HepG2 (cell line): Measurements from ENCODE around the gene SMARCB1. TPM values are rescaled to one million over a fixed set of nuclear protein-coding genes. Genes with fewer than 3 reads are reported as not detected.

ENCODE experiments used
- EED ChIP-seq: sonication (generic); formaldehyde crosslinking; IDR thresholded peaks from 2 replicates; pipeline ENCODE4 v1.5.0; 2020; ENCODE audit warnings: mild to moderate bottlenecking, missing genetic modification reagents
- HNF4G ChIP-seq, 2 experiments: sonication (generic) in 1 of 2; formaldehyde crosslinking in 1 of 2; IDR thresholded peaks; 2 replicates each; pipeline versions ENCODE4 v1.4.0 to v1.6.1; 2011 to 2020; ENCODE audit warnings: borderline replicate concordance in 2 of 2, low read depth in 2 of 2, mild to moderate bottlenecking in 2 of 2, low read length in 1 of 2, missing genetic modification reagents in 1 of 2, moderate library complexity in 1 of 2
- ISX ChIP-seq: sonication (generic); formaldehyde crosslinking; conservative IDR thresholded peaks from 2 replicates; pipeline ENCODE4 v1.5.0; 2020; ENCODE audit warnings: missing genetic modification reagents
- NAIF1 ChIP-seq: sonication (generic); formaldehyde crosslinking; IDR thresholded peaks from 2 replicates; pipeline ENCODE4 v1.5.0; 2020; ENCODE audit warnings: mild to moderate bottlenecking, missing genetic modification reagents, borderline replicate concordance
- NFYB ChIP-seq: sonication (generic); formaldehyde crosslinking; IDR thresholded peaks from 2 replicates; pipeline ENCODE4 v1.4.0; 2020; ENCODE audit warnings: missing genetic modification reagents
- PAWR ChIP-seq: sonication (generic); formaldehyde crosslinking; IDR thresholded peaks from 2 replicates; pipeline ENCODE4 v1.4.0; 2020; ENCODE audit warnings: missing genetic modification reagents, mild to moderate bottlenecking, borderline replicate concordance
- POGZ ChIP-seq: sonication (generic); formaldehyde crosslinking; IDR thresholded peaks from 2 replicates; pipeline ENCODE4 v1.4.0; 2020; ENCODE audit warnings: mild to moderate bottlenecking, missing genetic modification reagents
- SMC3 ChIP-seq: IDR thresholded peaks from 2 replicates; pipeline ENCODE4 v1.6.1; 2011; ENCODE audit warnings: low read length, improper control_type of control experiment
- SNAPC2 ChIP-seq: sonication (generic); formaldehyde crosslinking; IDR thresholded peaks from 2 replicates; pipeline ENCODE4 v1.8.1; 2022; ENCODE audit warnings: mild to moderate bottlenecking, missing genetic modification reagents
- XBP1 ChIP-seq: sonication (generic); formaldehyde crosslinking; IDR thresholded peaks from 2 replicates; pipeline ENCODE4 v1.5.0; 2020; ENCODE audit warnings: missing genetic modification reagents
- ZFP1 ChIP-seq: IDR thresholded peaks from 2 replicates; pipeline ENCODE4 v1.6.1; 2016
- ZFP36L1 ChIP-seq: sonication (generic); formaldehyde crosslinking; IDR thresholded peaks from 2 replicates; pipeline ENCODE4 v1.8.0; 2022; ENCODE audit warnings: mild to moderate bottlenecking, missing genetic modification reagents, moderate library complexity
- ZFX ChIP-seq: sonication (generic); formaldehyde crosslinking; IDR thresholded peaks from 2 replicates; pipeline ENCODE4 v1.4.0; 2020; ENCODE audit warnings: mild to moderate bottlenecking, low read depth, missing genetic modification reagents, moderate library complexity
- ZNF251 ChIP-seq: sonication (generic); formaldehyde crosslinking; IDR thresholded peaks from 2 replicates; pipeline ENCODE4 v1.9.0; 2021; ENCODE audit warnings: mild to moderate bottlenecking, missing genetic modification reagents
- ZNF264 ChIP-seq: sonication (generic); formaldehyde crosslinking; IDR thresholded peaks from 2 replicates; pipeline ENCODE4 v1.4.0; 2020; ENCODE audit warnings: missing genetic modification reagents
- ZNF326 ChIP-seq: sonication (generic); formaldehyde crosslinking; IDR thresholded peaks from 2 replicates; pipeline ENCODE4 v1.4.0; 2020; ENCODE audit warnings: missing genetic modification reagents, borderline replicate concordance
- ZNF549 ChIP-seq: sonication (generic); formaldehyde crosslinking; IDR thresholded peaks from 2 replicates; pipeline ENCODE4 v1.5.0; 2020; ENCODE audit warnings: missing genetic modification reagents
- ZNF790 ChIP-seq: sonication (generic); formaldehyde crosslinking; IDR thresholded peaks from 2 replicates; pipeline ENCODE4 v1.8.0; 2022; ENCODE audit warnings: missing genetic modification reagents, mild to moderate bottlenecking, borderline replicate concordance
- ZNF792 ChIP-seq: IDR thresholded peaks from 2 replicates; pipeline ENCODE4 v1.6.1; 2016
- polyA plus RNA-seq, 8 experiments: library from polyadenylated mRNA; depleted of rRNA in 3 of 8; stranded (reverse) in 7 of 8; unstranded in 1 of 8; fragments of >200 nt; fragmentation: Illumina TruSeq in 4 of 8; extraction: Trizol in 4 of 8; gene quantifications; 2 replicates each; pipeline versions ENCODE4 v1.2.1 to v1.2.3, GENCODE V29; 2011 to 2016; ENCODE audit warnings: low read depth in 4 of 8, missing spikeins in 1 of 8, mixed read lengths in 1 of 8; ENCODE audit not compliant: insufficient read depth in 1 of 8
- total RNA-seq, 5 experiments: library from RNA; depleted of rRNA; stranded (reverse); fragments of >200 nt; fragmentation: Illumina TruSeq; extraction: Trizol; gene quantifications; 2 replicates each; pipeline ENCODE4 v1.2.3, GENCODE V29; 2016; ENCODE audit warnings: low read depth in 1 of 5
- TF ChIP-seq, protein P1 (sequence below): sonication (generic); formaldehyde crosslinking; IDR thresholded peaks from 2 replicates; pipeline ENCODE4 v1.4.0; 2020; ENCODE audit warnings: missing genetic modification reagents, borderline replicate concordance
- TF ChIP-seq, protein P2 (sequence below): sonication (generic); formaldehyde crosslinking; IDR thresholded peaks from 2 replicates; pipeline ENCODE4 v1.4.0; 2020; ENCODE audit warnings: missing genetic modification reagents
- TF ChIP-seq, protein P3 (sequence below): sonication (generic); formaldehyde crosslinking; IDR thresholded peaks from 2 replicates; pipeline ENCODE4 v1.8.1; 2022; ENCODE audit warnings: mild to moderate bottlenecking, missing genetic modification reagents

Gene SMARCB1
- total and polyA plus RNA-seq, 2 of the 13 experiments (the other 11 are each of a cell fraction or from before 2014, with no cell fraction given), result 74.0 to 166 TPM

DNA sequence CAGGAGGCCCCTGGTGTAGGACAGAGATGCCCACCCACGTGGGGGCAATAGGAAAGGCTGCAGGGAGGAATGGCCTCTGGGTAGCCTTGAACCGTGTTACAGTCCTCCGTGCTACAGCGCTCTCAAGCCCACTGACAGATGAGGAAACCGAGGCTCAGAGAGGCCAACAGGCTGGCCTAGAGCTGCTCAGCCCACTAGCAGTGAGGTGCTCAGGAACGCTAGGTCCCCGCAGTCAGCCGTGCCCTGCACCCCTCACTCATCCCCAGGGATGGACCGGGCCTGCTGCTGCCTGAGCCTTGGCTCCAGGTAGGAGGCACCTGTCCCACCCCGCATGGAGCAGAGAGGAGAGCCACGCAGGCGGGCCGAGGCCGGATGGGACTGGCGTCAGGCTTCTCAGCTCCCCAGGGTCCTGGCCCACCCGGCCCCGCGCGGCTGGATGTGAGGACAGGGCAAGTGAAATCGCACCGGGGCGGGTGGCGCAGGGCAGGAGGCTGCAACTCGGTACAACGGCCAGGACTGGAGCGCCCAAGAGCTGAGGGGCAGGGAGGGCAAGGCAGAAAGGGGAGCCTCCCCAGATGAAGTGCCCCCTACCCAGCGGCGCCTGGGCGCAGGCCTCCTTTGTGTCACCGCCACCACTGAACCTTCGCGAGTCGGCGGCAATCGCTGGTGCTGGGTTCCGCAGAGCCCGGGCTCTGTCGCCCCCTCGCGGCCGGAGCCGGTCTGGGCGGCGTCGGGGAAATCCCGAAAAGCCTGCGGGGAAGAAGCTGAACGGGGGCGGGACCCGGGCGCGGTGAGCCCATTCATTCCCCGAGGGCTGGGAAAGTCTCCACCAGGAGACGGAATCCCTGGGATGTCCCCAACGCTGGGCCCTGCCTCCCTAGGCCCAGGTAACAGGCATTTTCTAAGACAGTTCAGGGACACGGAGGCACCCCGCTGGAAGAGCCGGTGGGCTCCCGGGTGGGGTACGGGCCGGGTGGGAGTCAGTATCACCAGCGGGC is 62.5 kb downstream of the SMARCB1 start (continued):
- TF ChIP-seq, protein P1, sequence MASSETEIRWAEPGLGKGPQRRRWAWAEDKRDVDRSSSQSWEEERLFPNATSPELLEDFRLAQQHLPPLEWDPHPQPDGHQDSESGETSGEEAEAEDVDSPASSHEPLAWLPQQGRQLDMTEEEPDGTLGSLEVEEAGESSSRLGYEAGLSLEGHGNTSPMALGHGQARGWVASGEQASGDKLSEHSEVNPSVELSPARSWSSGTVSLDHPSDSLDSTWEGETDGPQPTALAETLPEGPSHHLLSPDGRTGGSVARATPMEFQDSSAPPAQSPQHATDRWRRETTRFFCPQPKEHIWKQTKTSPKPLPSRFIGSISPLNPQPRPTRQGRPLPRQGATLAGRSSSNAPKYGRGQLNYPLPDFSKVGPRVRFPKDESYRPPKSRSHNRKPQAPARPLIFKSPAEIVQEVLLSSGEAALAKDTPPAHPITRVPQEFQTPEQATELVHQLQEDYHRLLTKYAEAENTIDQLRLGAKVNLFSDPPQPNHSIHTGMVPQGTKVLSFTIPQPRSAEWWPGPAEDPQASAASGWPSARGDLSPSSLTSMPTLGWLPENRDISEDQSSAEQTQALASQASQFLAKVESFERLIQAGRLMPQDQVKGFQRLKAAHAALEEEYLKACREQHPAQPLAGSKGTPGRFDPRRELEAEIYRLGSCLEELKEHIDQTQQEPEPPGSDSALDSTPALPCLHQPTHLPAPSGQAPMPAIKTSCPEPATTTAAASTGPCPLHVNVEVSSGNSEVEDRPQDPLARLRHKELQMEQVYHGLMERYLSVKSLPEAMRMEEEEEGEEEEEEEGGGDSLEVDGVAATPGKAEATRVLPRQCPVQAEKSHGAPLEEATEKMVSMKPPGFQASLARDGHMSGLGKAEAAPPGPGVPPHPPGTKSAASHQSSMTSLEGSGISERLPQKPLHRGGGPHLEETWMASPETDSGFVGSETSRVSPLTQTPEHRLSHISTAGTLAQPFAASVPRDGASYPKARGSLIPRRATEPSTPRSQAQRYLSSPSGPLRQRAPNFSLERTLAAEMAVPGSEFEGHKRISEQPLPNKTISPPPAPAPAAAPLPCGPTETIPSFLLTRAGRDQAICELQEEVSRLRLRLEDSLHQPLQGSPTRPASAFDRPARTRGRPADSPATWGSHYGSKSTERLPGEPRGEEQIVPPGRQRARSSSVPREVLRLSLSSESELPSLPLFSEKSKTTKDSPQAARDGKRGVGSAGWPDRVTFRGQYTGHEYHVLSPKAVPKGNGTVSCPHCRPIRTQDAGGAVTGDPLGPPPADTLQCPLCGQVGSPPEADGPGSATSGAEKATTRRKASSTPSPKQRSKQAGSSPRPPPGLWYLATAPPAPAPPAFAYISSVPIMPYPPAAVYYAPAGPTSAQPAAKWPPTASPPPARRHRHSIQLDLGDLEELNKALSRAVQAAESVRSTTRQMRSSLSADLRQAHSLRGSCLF (CRISPR knock-in tag), result no peak
- TF ChIP-seq, protein P2, sequence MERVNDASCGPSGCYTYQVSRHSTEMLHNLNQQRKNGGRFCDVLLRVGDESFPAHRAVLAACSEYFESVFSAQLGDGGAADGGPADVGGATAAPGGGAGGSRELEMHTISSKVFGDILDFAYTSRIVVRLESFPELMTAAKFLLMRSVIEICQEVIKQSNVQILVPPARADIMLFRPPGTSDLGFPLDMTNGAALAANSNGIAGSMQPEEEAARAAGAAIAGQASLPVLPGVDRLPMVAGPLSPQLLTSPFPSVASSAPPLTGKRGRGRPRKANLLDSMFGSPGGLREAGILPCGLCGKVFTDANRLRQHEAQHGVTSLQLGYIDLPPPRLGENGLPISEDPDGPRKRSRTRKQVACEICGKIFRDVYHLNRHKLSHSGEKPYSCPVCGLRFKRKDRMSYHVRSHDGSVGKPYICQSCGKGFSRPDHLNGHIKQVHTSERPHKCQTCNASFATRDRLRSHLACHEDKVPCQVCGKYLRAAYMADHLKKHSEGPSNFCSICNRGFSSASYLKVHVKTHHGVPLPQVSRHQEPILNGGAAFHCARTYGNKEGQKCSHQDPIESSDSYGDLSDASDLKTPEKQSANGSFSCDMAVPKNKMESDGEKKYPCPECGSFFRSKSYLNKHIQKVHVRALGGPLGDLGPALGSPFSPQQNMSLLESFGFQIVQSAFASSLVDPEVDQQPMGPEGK (CRISPR knock-in tag), result peak; percentile 70
- TF ChIP-seq ZFP36L1 (CRISPR knock-in tag) (peak; percentile 69; the same call in 1 of the 2 replicates), ZNF549 (CRISPR knock-in tag) (no peak), ZFX (CRISPR knock-in tag) (peak; percentile 83), NFYB (CRISPR knock-in tag) (no peak), PAWR (CRISPR knock-in tag) (no peak; the same call in 1 of the 2 replicates), ZNF790 (CRISPR knock-in tag) (no peak), SNAPC2 (no peak), XBP1 (CRISPR knock-in tag) (no peak), ISX (no peak), SMC3 (peak; percentile 31; the same call in 1 of the 2 replicates), POGZ (0 out of 2 replicates have a peak, but pooled peaks have one; percentile 45), NAIF1 (CRISPR knock-in tag) (peak; percentile 69; the same call in 1 of the 2 replicates), ZNF264 (CRISPR knock-in tag) (no peak), HNF4G (IDR thresholded peaks at IDR 0.05; ENCODE audit: borderline replicate concordance, low read depth, low read length) (no peak), HNF4G (CRISPR knock-in tag; IDR thresholded peaks at IDR 0.05; ENCODE audit: borderline replicate concordance, low read depth) (0 out of 2 replicates have a peak, but pooled peaks have one; percentile 22), ZNF792 (CRISPR knock-in tag) (peak; percentile 79), ZFP1 (CRISPR knock-in tag) (no peak), ZNF251 (CRISPR knock-in tag) (no peak), EED (no peak), ZNF326 (CRISPR knock-in tag) (no peak)
- TF ChIP-seq, protein P3, sequence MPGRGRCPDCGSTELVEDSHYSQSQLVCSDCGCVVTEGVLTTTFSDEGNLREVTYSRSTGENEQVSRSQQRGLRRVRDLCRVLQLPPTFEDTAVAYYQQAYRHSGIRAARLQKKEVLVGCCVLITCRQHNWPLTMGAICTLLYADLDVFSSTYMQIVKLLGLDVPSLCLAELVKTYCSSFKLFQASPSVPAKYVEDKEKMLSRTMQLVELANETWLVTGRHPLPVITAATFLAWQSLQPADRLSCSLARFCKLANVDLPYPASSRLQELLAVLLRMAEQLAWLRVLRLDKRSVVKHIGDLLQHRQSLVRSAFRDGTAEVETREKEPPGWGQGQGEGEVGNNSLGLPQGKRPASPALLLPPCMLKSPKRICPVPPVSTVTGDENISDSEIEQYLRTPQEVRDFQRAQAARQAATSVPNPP, result no peak; the same call in 1 of the 2 replicates
